ENCODE measurements around the gene GNPTAB.

GNPTAB gene

DNA sequence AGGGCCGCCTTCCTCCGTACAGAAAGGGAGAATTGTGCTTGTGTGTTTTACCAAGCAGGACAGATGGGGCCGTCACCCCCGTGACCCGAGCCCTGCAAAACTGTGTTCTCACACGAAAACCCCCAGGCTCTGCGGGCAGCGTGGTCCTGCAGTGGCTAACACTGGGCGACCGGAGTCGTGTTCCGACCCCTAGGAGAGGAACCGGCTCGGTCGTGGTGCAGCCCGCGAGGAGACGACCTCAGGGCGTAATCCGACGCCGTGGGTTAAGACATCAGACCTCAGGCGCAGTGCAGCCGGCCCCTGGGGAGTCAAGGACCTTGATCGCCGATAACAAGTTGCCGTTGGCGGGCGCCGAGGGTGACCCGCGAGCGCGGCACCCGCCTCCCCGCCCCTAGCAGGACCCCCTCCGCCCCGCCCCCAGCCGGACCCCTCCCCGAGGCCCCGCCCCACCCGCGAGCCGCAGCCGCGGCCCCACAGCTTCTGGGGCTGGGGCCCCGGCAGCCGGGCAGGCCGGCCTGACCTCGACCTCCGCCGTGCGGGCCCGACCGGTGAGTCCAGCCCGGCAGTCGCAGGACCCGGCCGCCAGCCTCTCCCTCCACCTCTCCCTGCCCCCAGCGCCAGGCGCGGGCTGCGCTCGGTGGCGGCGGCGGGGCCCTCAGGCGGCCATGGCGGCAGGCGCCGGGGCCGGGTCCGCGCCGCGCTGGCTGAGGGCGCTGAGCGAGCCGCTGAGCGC, 133.4 kb downstream of the GNPTAB start, which contains the start of gene CHPT1:
Gene CHPT1 (plus strand): TSS at position 444 of the 733 bp plus-strand sequence. CDS start 222 bp downstream, at position 666.
- no peak for DNase-seq (ENCODE audit: low read depth)
- peak within 1 kb of the TSS; percentile 82 for H3K4me3 ChIP-seq (ENCODE audit: low read length)
- TF ChIP-seq, protein P1, sequence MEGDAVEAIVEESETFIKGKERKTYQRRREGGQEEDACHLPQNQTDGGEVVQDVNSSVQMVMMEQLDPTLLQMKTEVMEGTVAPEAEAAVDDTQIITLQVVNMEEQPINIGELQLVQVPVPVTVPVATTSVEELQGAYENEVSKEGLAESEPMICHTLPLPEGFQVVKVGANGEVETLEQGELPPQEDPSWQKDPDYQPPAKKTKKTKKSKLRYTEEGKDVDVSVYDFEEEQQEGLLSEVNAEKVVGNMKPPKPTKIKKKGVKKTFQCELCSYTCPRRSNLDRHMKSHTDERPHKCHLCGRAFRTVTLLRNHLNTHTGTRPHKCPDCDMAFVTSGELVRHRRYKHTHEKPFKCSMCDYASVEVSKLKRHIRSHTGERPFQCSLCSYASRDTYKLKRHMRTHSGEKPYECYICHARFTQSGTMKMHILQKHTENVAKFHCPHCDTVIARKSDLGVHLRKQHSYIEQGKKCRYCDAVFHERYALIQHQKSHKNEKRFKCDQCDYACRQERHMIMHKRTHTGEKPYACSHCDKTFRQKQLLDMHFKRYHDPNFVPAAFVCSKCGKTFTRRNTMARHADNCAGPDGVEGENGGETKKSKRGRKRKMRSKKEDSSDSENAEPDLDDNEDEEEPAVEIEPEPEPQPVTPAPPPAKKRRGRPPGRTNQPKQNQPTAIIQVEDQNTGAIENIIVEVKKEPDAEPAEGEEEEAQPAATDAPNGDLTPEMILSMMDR (conservative IDR thresholded peaks at IDR 0.05; ENCODE audit: low read depth, low read length): no peak

GRCh38 chr12:101696251-101697196, 134.2 kb downstream of the GNPTAB start:
- DNase-seq (ENCODE audit: low read depth): no peak
- TF ChIP-seq, protein P1 (conservative IDR thresholded peaks at IDR 0.05; ENCODE audit: low read depth, low read length): no peak
- H3K4me3 ChIP-seq (ENCODE audit: low read length): peak overlapping the region; percentile 82

GRCh38 chr12:101695706-101696105, 135.1 kb downstream of the GNPTAB start:
- TF ChIP-seq, protein P1 (conservative IDR thresholded peaks at IDR 0.05; ENCODE audit: low read depth, low read length): no peak
- H3K4me3 ChIP-seq (ENCODE audit: low read length): no peak overlapping the region
- DNase-seq (ENCODE audit: low read depth): no peak

Data from retinal pigment epithelial cell (primary cell).